Measurements from ENCODE around the gene OPCML.

- no peak for TF ChIP-seq CTCF (CRISPR knock-in tag; IDR thresholded peaks at IDR 0.05)
- no peak for TF ChIP-seq MYNN (CRISPR knock-in tag; IDR thresholded peaks at IDR 0.05; ENCODE audit: low read depth)
- no peak for TF ChIP-seq ZNF101 (CRISPR knock-in tag; IDR thresholded peaks at IDR 0.05; ENCODE audit: borderline replicate concordance, low read depth)
- TF ChIP-seq BRF2 (CRISPR knock-in tag; IDR thresholded peaks at IDR 0.05) = no peak
- no peak for TF ChIP-seq RAD21 (CRISPR knock-in tag; IDR thresholded peaks at IDR 0.05)
- no peak for TF ChIP-seq REST (IDR thresholded peaks at IDR 0.05; ENCODE audit: borderline replicate concordance in 1 of 2, low read depth in 1 of 2, low read length in 2 of 2)
- TF ChIP-seq ZSCAN9 (CRISPR knock-in tag; IDR thresholded peaks at IDR 0.05; ENCODE audit: borderline replicate concordance) = no peak
- no peak for TF ChIP-seq ETS1 (CRISPR knock-in tag; IDR thresholded peaks at IDR 0.05)
- TF ChIP-seq ZNF768 (CRISPR knock-in tag; IDR thresholded peaks at IDR 0.05) = no peak
- TF ChIP-seq CREM (IDR thresholded peaks at IDR 0.05) = no peak
- TF ChIP-seq CREM (CRISPR knock-in tag; IDR thresholded peaks at IDR 0.05) = no peak
- no peak for TF ChIP-seq ATF2 (CRISPR knock-in tag; IDR thresholded peaks at IDR 0.05)
- no peak for TF ChIP-seq TFE3 (CRISPR knock-in tag; IDR thresholded peaks at IDR 0.05)
- TF ChIP-seq RFXANK (CRISPR knock-in tag; IDR thresholded peaks at IDR 0.05) = no peak
Observed at GRCh38 chr11:133133050-133133449, 399.3 kb downstream of the OPCML start.

All from HepG2 (cell line).